ENCODE data around the gene ATP5F1B. TPM values are rescaled to one million over a fixed set of nuclear protein-coding genes. Genes with fewer than 3 reads are reported as not detected.

ATP5F1B gene
- total and polyA plus RNA-seq, 9 of the 15 experiments (the other 6 are each of a cell fraction or from before 2014, with no cell fraction given) = 908 to 3,125 (median 1,482) TPM

DNA sequence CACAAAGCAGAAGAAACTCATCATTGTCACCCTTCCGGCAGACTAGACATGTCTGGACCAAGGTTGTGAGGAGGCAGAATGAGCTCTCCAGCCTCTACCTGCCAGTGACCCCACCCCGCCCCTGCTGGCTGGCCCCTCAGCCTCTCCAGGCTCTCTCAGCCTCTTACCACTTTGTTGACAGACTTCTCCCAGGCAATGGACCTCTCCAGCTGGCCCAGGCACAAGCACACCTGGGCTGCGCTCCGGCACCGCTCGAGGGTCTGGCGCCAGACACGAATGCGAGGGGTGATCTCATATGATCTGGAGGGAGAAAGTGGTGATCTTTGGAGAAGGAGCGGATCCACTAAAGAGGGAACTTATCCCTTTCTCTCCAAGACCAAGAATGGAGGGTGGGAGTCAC is 46.0 kb downstream of the ATP5F1B start:
- peaks cover 5% of the 10 kb centered on the region; the same call in 1 of the 2 replicates for H4K20me1 ChIP-seq (replicated peaks; ENCODE audit: control insufficient read depth, insufficient read depth, low read length)
- in situ Hi-C loops (cut with MboI) (no loop called here), intact Hi-C loops (cut with micrococcal nuclease) (no loop called here)
- no peak for DNase-seq (ENCODE audit: extremely low read depth in 1 of 4, low spot score in 3 of 4)
- ChIA-PET POLR2A (interaction anchor here (0.9 to 2.9 kb wide), 2 partner anchors 11 to 23 kb away, joined by 4 to 13 read pairs; no protein-coding TSS in a partner anchor), CTCF (ENCODE audit: low intra/inter-chr PET ratio) (no interaction called here)
- no peak overlapping the region for H3K4me2 ChIP-seq (ENCODE audit: insufficient read depth, low read length)
- no TSS peak for BruUV-seq (replicated peaks)
- H3K9me3 ChIP-seq (replicated peaks; ENCODE audit: control insufficient read depth, insufficient read depth, low read depth, low read length) = no peaks in the 10 kb centered on the region
- TF ChIP-seq CGGBP1 (CRISPR knock-in tag; IDR thresholded peaks at IDR 0.05) = no peak
- TF ChIP-seq ZFP30 (CRISPR knock-in tag; IDR thresholded peaks at IDR 0.05; ENCODE audit: borderline replicate concordance) = no peak
- no peak for TF ChIP-seq SRSF3 (IDR thresholded peaks at IDR 0.05; ENCODE audit: insufficient read depth, low read length)
- TF ChIP-seq, protein P1, sequence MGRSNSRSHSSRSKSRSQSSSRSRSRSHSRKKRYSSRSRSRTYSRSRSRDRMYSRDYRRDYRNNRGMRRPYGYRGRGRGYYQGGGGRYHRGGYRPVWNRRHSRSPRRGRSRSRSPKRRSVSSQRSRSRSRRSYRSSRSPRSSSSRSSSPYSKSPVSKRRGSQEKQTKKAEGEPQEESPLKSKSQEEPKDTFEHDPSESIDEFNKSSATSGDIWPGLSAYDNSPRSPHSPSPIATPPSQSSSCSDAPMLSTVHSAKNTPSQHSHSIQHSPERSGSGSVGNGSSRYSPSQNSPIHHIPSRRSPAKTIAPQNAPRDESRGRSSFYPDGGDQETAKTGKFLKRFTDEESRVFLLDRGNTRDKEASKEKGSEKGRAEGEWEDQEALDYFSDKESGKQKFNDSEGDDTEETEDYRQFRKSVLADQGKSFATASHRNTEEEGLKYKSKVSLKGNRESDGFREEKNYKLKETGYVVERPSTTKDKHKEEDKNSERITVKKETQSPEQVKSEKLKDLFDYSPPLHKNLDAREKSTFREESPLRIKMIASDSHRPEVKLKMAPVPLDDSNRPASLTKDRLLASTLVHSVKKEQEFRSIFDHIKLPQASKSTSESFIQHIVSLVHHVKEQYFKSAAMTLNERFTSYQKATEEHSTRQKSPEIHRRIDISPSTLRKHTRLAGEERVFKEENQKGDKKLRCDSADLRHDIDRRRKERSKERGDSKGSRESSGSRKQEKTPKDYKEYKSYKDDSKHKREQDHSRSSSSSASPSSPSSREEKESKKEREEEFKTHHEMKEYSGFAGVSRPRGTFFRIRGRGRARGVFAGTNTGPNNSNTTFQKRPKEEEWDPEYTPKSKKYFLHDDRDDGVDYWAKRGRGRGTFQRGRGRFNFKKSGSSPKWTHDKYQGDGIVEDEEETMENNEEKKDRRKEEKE (IDR thresholded peaks at IDR 0.05; ENCODE audit: borderline replicate concordance in 1 of 2, control insufficient read depth in 1 of 2, low read depth in 2 of 2, low read length in 1 of 2) = no peak
- no peak for TF ChIP-seq PML (IDR thresholded peaks at IDR 0.05; ENCODE audit: low read length)
- TF ChIP-seq HDAC8 (tag; IDR thresholded peaks at IDR 0.05) = no peak
- no peak for TF ChIP-seq NR4A1 (CRISPR knock-in tag; IDR thresholded peaks at IDR 0.05)
- TF ChIP-seq NR4A1 (tag; IDR thresholded peaks at IDR 0.05) = no peak
- TF ChIP-seq GTF2F1 (IDR thresholded peaks at IDR 0.05; ENCODE audit: low read depth, low read length) = no peak
- no peaks in the 10 kb centered on the region for H3K79me2 ChIP-seq (ENCODE audit: control insufficient read depth, insufficient read depth, low read length)
- FAIRE-seq = no peak
- no peak for ATAC-seq
- H3K4me3 ChIP-seq = no peak overlapping the region
- no peak overlapping the region for H2AFZ ChIP-seq (ENCODE audit: low read depth, low read length)
- H3K9me1 ChIP-seq (ENCODE audit: control insufficient read depth, insufficient read depth, low read length) = no peaks in the 10 kb centered on the region
- H3K27me3 ChIP-seq (ENCODE audit: control insufficient read depth in 2 of 2, insufficient read depth in 2 of 2, low read length in 2 of 2) = no peaks in the 10 kb centered on the region
- WGBS (ENCODE audit: insufficient coverage, low coverage, missing lambda C conversion rate) = 99% methylated on average over 10 of the region's 10 CpGs
- H3K4me1 ChIP-seq (replicated peaks in 1 of 2; ENCODE audit: control insufficient read depth in 2 of 2, insufficient read depth in 2 of 2, low read length in 2 of 2) = no peaks in the 10 kb centered on the region
- no peak overlapping the region for H3K9ac ChIP-seq (ENCODE audit: insufficient read depth in 1 of 2, low read depth in 2 of 2, low read length in 2 of 2)
- H3K27ac ChIP-seq (ENCODE audit: extremely low read depth, low read depth, low read length) = no peak overlapping the region
- peaks cover 90% of the 10 kb centered on the region for H3K36me3 ChIP-seq (ENCODE audit: control insufficient read depth, insufficient read depth, low read length)
